AG04449 (cell line): Measurements from ENCODE around the gene CNTNAP3B.
"Not testable (repeated sequence)": the region's sequence is repeated elsewhere in the genome, so short reads cannot be mapped to it uniquely, and the experiment has no call there.

Source experiments
- CTCF ChIA-PET: fragments of 350-600 bp; formaldehyde crosslinking; extraction: SDS; loops from one replicate; lab custom pipeline; 2021; ENCODE audit warnings: antibody characterized with exemption; lab: Yijun Ruan, JAX
- POLR2A ChIA-PET: fragments of 400-600, 350-600 bp; formaldehyde crosslinking; extraction: SDS; loops from one replicate; lab custom pipeline; 2020; ENCODE audit warnings: antibody characterized with exemption, inconsistent platforms; lab: Yijun Ruan, JAX
- DNase-seq: peaks from one replicate; pipeline ENCODE4 v3.0.0-alpha.2; 2010; ENCODE audit warnings: low read depth, low spot score
- H3K4me3 ChIP-seq: 2 replicates; pipeline ENCODE4 v1.5.1; 2011; ENCODE audit warnings: low read depth, mild to moderate bottlenecking, control low read depth, low read length

The CNTNAP3B gene

DNA sequence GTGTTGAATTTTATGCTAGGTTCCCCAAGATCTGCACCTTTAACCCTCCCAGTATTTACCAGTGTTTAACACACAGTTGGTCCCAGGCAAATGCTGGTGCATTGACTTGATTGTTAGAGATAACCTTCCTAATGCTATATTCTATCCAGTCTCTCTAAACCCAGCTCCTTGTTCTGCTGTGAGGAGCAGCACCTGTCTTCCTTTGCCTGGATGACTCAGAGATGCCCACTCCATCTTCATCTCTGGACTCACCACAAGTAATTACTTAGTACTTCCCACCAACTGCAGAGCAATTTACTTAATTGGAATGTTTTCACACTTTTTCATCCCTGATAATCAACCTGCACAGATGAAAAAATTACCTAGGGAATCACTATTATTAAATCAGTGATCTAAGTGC, 108.6 kb downstream of the CNTNAP3B start:
- POLR2A ChIA-PET, result not testable (repeated sequence)

DNA sequence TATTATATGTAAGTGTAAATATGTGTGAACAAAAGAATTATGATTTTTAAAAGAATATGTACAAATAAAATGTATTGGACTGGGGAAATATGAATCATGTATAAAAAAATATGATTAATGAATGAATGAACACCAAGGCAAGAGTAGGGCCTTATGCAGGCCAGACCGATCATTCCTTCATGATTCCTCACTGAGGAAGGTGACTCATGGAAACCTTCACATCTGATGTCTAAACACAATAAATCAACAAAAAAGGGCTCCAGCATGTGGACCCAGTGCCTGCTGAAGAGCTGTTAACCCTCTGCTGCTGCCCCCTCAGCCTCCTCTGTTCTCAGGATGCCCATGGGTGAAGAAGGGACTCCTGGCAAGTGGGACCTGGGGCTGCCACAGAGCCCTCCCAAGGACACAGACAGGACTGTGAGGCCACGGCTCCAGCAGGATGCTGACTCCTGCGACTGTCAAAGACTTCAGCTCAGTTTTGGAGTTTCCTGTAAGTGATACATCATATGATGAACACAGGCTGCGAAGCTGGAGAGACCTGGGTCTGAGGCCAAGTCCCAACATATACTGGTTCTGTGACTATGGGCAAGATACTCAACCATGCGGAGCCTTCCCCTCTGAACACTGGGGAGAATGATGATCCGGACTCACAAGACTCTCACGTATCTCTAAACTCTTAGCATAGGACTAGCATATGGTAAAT, 110.9 kb downstream of the CNTNAP3B start:
- H3K4me3 ChIP-seq, CTCF ChIA-PET, POLR2A ChIA-PET, DNase-seq: not testable (repeated sequence)

More for the DNA sequence above, 108.6 kb downstream of the CNTNAP3B start:
- H3K4me3 ChIP-seq, DNase-seq, CTCF ChIA-PET: not testable (repeated sequence)

DNA sequence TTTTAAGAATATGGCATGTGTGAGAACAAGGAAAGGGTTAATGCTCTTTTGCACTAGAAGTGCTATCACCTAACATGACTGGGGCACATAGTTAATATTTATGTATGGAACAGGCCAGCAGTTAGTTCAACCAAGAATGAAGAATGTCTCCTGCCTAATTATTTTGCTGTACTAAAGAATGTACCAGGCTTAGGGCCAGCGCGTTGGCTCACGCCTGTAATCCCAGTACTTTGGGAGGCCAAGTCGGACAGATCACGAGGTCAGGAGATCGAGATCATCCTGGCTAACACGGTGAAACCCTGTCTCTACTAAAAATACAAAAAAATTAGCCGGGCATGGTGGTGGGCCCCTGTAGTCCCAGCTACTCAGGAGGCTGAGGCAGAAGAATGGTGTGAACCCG, 114.9 kb downstream of the CNTNAP3B start:
- POLR2A ChIA-PET, DNase-seq, H3K4me3 ChIP-seq, CTCF ChIA-PET: not testable (repeated sequence)

DNA sequence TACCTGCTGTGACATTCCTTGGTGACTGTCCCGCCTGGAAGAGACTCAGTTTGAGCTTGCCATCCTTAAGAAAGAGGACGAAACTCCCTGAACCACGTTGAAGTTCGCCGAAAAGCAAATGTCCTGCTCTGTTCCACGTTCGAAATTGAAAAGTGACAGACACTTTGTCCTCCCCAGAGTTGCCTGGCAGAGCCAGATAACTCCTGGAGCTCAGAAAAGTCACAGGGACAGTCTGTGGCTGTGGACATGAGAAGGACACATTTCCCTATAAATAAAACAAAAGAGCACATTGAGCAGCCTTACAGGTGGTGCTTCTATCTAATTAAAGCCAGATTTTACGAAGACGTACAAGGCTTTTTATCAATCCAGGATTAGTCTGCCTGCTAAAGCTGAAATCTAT, 137.6 kb downstream of the CNTNAP3B start:
- CTCF ChIA-PET, DNase-seq, H3K4me3 ChIP-seq, POLR2A ChIA-PET: not testable (repeated sequence)

DNA sequence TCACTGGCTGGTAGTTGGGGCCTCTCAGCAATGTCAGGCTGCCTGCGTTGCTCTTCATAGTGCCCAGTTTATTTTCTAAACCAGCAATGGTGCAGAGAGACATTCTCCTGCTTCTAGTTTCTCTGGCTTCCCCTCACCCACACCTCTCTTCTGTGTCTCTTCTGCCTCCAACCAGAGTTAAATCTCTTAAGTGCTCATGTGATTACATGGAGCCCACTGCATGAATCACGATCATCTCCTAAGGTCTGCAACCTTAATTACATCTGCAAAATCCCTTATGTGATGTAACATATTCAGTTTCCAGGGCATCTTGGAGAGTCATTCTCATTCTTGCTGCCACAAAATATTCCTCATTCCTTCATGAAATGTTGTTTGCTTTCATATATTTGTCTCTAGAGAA, 149.0 kb downstream of the CNTNAP3B start:
- CTCF ChIA-PET, POLR2A ChIA-PET, DNase-seq, H3K4me3 ChIP-seq: not testable (repeated sequence)

DNA sequence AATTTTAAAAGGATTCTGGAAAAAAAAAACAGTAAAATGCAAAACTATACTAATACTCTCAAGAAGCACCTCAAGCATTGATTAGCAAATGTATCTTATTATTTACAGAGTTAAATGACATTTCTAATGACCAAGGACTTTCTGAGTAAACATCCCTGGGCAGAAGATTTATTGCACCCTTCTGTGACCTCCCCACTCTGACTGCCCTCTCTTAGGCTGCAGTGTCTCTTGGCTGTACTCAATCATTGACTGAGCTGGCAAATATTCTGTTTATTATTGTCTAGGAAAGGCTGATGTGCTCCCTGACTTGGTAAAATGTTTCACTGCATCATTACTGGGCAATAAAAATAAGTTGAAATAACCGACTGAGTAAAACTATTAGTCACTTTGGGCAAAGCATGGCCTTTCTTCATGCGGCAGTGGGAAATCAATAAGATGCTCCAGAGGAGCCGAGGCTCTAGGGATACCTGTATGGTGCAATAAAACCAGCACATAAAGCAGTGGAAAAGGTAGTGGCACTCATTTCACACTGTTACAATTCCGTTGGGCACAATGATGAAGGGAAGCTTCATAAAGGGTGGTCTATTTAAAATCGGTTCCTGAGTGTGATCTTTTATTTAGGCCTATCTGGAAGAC, 151.1 kb downstream of the CNTNAP3B start:
- CTCF ChIA-PET, POLR2A ChIA-PET: not testable (repeated sequence)

DNA sequence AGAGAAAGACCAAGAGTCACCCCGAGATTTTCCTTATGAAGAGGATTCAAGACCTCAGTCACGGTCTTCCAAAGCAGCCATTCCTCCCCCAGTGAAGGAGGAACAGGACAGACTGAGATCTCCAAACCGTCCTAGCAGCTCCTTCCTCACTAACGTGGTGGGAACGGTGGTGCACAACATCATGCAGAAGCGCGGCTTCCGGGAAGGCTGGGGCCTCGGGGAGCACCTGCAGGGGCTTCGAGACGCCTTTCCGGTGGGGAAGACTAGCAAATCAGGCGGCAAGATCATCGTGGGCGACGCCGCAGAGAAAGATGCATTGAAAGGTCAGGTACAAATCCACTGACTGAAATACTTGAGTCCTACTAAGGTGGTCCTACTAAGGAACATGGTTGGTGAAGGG, 154.3 kb downstream of the CNTNAP3B start:
- H3K4me3 ChIP-seq, POLR2A ChIA-PET, CTCF ChIA-PET, DNase-seq: not testable (repeated sequence)

More for the DNA sequence above, 151.1 kb downstream of the CNTNAP3B start:
- not testable (repeated sequence) for DNase-seq, H3K4me3 ChIP-seq

DNA sequence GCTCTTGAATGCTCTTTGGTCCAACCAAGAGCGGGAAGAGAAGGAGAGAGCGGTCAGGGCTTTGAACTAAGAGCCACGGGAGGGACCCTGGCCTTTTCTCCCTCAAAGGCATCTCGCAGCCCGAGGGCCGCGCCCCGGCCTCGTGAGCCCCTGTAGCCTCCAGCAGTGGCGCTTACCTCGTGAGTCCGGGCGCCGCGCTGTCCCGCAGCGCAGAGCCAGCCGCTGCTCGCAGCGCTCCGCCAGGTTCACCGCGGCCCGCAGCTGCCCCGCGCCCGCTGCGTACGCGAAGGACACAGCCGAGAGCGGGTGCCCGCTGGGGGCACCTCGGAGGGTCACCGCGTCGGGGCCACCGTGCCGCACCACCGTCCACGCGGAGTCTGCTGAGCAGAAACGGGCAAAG, 176.2 kb downstream of the CNTNAP3B start:
- POLR2A ChIA-PET, H3K4me3 ChIP-seq, CTCF ChIA-PET, DNase-seq: not testable (repeated sequence)

DNA sequence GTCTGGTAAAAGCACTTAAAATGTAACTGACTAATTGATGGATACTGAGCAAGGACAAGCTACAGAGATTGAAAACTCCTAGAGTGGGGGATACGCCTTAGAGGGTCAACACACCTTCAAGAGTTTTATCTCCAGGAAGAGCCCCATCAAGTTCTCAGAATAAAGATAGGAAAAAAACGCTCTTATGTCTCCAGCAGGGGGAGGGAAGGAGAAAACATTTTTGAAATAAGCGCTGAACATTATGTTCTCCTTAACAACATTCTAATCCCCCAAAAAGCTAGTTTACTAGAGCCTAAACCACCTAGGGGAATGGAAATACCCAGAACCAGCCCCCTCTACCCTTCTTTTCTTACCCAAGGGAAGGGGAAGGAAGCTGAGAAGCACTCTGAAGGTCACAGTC, 187.5 kb downstream of the CNTNAP3B start:
- CTCF ChIA-PET, POLR2A ChIA-PET, DNase-seq, H3K4me3 ChIP-seq: not testable (repeated sequence)

DNA sequence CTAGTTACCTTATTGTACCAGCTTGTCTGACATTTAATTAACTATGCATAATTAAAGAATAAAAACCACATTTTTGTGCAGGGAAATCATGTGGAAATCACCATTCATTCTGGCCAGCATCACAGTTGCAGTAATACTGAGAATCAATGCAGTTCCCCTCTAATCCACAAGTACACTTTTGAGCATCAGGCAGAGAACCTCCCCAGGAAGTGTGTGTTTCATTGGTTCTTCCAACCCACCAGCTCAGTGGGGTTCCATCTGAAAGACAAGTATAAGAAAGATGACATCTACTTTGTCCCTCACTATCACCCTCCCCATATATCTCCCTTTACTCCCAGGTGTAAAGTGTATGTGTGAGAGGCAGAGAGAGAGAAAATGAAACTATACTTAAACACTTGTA, 191.1 kb downstream of the CNTNAP3B start:
- CTCF ChIA-PET, DNase-seq, POLR2A ChIA-PET, H3K4me3 ChIP-seq: not testable (repeated sequence)

DNA sequence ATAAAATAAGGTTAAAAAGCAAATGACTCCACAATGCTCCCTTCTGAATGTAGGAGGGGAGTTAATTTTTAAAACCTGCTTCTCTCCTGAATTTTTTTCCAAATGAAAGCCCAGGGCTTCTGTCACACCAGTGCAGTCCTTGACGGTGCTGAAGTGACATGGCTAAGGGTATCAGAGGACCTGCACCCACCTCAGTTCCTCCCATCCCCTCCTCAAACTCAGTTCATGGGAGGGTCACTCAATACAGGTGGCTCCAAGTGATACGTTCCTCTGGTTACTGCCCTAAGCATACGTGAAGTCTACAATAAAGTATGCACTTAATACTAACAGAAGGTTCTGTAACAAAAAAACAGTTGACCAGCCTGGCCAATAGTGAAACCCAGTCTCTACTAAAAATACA, 193.5 kb downstream of the CNTNAP3B start:
- POLR2A ChIA-PET, CTCF ChIA-PET, H3K4me3 ChIP-seq: not testable (repeated sequence)

DNA sequence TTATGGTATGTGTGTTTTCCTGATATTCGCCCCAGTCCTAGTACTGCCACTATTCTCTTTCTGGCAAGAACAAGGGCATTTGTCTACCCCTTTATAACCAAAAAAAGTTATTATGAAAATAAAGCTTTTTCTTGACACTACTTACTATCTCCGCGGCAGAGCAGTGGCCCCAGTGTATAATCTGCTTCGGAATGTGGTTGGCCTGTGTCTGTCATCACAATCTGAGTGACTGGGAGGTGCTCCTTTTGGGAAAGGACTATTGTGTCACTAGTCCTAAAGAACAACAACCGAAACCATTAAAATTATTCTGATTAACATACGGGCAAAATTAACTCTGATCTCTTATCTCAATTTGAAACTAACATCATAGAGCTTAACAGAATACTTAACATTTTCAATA, 200.1 kb downstream of the CNTNAP3B start:
- CTCF ChIA-PET, DNase-seq, POLR2A ChIA-PET: not testable (repeated sequence)

More for the DNA sequence above, 193.5 kb downstream of the CNTNAP3B start:
- DNase-seq, result not testable (repeated sequence)

DNA sequence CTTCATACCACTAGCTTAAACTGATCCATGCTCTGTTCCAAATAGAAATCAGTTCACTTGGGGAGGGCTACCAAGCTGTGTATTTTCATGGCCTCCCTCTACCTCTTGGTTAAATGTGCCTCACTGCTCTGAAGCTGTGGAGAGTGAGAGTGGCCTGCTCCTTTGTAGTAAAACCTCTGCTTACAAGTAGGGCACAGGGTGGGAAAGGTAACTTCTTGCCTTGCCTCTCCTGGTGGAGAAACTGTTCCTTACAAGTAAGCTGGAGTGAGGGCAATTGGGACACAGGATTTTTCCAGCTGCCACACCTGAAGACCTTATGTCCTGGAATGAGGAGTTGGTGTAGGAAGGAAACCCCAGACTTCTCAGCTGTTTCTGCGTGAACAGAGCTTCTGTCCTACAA, 211.9 kb downstream of the CNTNAP3B start:
- CTCF ChIA-PET, DNase-seq, POLR2A ChIA-PET, H3K4me3 ChIP-seq: not testable (repeated sequence)

More for the DNA sequence above, 200.1 kb downstream of the CNTNAP3B start:
- H3K4me3 ChIP-seq, result not testable (repeated sequence)

DNA sequence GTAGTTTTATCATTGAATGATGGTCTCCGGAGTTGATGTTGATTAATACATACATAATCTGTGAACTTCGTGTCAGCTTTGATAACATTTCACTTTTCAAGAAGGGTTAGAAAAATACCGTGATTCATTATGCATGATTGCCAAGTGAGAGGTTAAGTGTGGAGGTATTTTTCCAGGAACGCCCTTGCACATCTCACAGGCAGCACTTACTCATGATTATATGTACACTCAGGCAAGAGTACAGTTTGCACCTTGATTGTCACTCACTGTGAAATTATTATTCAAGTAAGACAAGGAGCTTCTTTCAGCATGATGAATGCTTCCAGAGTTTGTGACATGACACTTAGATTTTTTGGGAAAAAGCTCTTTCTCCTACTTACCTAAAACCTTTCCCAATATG, 223.7 kb downstream of the CNTNAP3B start:
- POLR2A ChIA-PET, CTCF ChIA-PET, H3K4me3 ChIP-seq, DNase-seq: not testable (repeated sequence)

DNA sequence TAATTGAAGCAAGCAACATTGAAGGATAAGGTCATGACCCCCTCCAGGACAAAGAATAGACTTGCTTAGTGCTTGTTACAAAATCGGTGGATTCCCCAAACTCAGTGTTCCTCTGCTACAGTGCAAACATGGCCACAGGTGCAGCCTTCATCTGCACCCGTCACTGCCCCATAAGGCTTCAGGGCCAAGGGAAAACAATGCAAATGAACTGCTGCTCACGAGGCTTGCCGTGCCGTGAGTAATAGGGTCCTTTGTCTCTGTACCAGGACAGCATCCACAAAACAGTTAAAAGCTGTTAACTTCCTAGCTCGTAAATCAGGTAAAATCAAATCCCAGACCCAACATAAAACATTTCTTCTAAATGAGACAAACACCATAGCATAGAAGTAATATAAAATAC, 226.5 kb downstream of the CNTNAP3B start:
- CTCF ChIA-PET, DNase-seq, H3K4me3 ChIP-seq, POLR2A ChIA-PET: not testable (repeated sequence)

DNA sequence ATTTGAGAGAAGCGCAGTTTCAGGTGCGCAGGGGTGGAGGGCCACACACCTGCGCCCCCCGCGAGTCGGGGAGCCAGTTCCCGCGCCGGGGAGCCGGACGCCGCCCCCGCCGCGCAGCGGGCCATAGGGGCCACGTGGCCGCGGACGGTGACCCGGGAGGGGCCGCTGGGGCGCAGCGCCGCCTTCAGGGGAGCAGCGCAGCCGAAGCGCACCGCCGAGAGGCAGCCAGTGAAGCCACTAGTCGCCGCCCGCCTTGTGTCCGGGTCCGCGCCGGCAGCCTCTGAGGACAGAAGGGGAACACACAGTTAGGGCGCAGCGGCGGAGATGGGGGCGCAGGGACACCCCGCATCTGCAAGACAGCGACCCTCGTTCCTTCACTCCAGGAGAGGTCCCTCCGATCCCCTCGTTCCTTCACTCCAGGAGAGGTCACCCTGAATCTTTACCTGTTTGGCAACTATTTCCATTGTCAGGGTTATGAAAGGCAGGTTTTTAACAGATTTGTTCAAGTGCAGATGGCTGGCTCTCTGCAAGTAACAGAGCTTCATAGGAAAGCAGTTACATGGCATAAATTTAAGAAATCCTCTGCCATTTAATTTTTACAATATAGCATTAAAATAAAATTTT, 230.4 kb downstream of the CNTNAP3B start:
- CTCF ChIA-PET, POLR2A ChIA-PET, DNase-seq, H3K4me3 ChIP-seq: not testable (repeated sequence)

DNA sequence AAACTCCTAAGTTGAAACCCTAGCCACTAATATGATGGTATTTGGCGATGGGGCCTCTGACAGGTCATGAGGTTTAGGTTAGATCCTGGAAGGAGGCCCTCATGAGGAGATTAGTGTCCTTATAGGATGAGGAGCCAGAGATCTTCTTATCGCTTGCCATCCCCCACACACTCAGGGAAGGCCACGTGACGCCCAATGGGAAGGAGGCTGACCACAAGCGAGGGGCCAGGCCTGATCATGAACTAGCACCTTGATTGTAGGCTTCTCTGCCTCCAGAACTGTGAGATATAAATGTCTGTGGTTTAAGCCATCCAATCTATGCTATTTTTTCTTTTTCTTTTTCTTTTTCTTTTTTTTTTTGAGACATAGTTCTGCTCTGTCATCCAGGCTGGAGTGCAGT, 254.7 kb downstream of the CNTNAP3B start:
- H3K4me3 ChIP-seq, CTCF ChIA-PET, DNase-seq, POLR2A ChIA-PET: not testable (repeated sequence)
